Mesodermal cell (in vitro differentiated cells): ENCODE measurements around the gene NSD2.
"Not testable (repeated sequence)": the region's sequence is repeated elsewhere in the genome, so short reads cannot be mapped to it uniquely, and the experiment has no call there.

Experiments
- H3K27ac ChIP-seq: 2 replicates; pipeline ENCODE4 v1.7.0; 2013; ENCODE audit warnings: mild to moderate bottlenecking, low read depth, low read length, moderate library complexity; ENCODE audit not compliant: severe bottlenecking
- H3K36me3 ChIP-seq: 2 replicates; pipeline ENCODE4 v1.7.1; 2013; ENCODE audit warnings: mild to moderate bottlenecking, low read length, moderate library complexity; ENCODE audit not compliant: control insufficient read depth, insufficient read depth
- H3K4me1 ChIP-seq: one replicate; pipeline ENCODE4 v1.7.1; 2013; ENCODE audit warnings: mild to moderate bottlenecking, low read length; ENCODE audit not compliant: insufficient read depth, control insufficient read depth, poor library complexity, severe bottlenecking
- H3K4me3 ChIP-seq: 2 replicates; pipeline ENCODE4 v1.7.0; 2013; ENCODE audit warnings: low read length, control low read depth, mild to moderate bottlenecking; ENCODE audit not compliant: insufficient read depth, poor library complexity, severe bottlenecking; ENCODE audit errors: extremely low read depth
- H3K9me3 ChIP-seq: 2 replicates; pipeline ENCODE4 v1.7.1; 2013; ENCODE audit warnings: mild to moderate bottlenecking, low read length, moderate library complexity; ENCODE audit not compliant: control insufficient read depth
- WGBS, 2 experiments: methylation state at CpG; one replicate each; pipeline ENCODE4 v1.1.5; 2013; ENCODE audit warnings: missing lambda C conversion rate in 2 of 2; ENCODE audit not compliant: insufficient coverage in 2 of 2; 5-methylcytosine and 5-hydroxymethylcytosine counted together

The NSD2 gene

DNA sequence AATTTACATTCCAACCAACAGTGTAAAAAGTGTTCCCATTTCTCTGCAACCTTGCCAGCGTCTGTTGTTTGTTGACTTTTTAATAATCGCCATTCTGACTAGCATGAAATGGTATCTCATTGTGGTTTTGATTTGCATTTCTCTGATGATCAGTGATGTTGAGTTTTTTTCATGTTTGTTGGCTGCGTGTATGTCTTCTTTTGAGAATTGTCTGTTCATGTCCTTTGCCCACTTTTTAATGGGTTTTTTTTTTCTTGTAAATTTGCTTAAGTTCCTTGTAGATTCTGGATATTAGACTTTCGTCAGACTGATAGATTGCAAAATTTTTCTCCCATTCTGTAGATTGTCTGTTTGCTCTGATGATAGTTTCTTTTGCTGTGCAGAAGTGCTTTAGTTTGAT, 155.9 kb downstream of the NSD2 start:
- H3K36me3 ChIP-seq, H3K4me1 ChIP-seq, H3K27ac ChIP-seq, H3K4me3 ChIP-seq: not testable (repeated sequence)
- 82 to 93% methylated on average over 2 to 3 of the region's 4 CpGs for WGBS, 2 experiments
- peaks cover 10% of the 10 kb centered on the region for H3K9me3 ChIP-seq

DNA sequence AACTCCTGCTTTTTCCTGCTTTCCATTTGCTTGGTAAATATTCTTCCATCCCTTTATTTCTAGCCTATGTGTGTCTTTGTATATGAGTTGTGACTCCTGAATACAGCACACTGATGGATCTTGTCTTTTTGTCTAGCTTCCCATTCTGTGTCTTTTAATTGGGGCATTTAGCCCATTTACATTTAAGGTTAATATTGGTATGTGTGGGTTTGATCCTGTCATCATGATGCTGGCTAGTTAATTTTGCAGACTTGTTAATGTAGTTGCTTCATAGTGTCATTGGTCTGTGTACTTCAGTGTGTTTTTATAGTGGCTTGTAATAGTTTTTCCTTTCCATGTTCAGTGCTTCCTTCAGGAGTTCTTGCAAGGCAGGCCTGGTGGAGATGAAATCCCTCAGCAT, 160.0 kb downstream of the NSD2 start:
- H3K4me1 ChIP-seq, H3K27ac ChIP-seq, H3K9me3 ChIP-seq, H3K36me3 ChIP-seq, H3K4me3 ChIP-seq: not testable (repeated sequence)
